Measurements from ENCODE around the gene PAQR3.

Gene PAQR3

GRCh38 chr4:78902298-78902697 lies 36.9 kb downstream of the PAQR3 start:
- TF ChIP-seq CTCF (conservative IDR thresholded peaks at IDR 0.05; ENCODE audit: low read depth, low read length) = no peak
- Histone ChIP-seq H2AFZ (ENCODE audit: low read depth) (no peak overlapping the region), H3K27ac (no peak overlapping the region), H3K4me1 (ENCODE audit: low read depth, poor library complexity, severe bottlenecking) (no peaks in the 10 kb centered on the region), H3K9ac (no peak overlapping the region), H3K36me3 (ENCODE audit: insufficient read depth) (no peaks in the 10 kb centered on the region), H4K20me1 (ENCODE audit: insufficient read depth) (no peaks in the 10 kb centered on the region), H3K79me2 (ENCODE audit: insufficient read depth, low read depth) (no peaks in the 10 kb centered on the region), H3K4me3 (IDR thresholded peaks at IDR 0.05; ENCODE audit: insufficient read depth, low read depth, low read length) (no peak overlapping the region), H3K27me3 (ENCODE audit: insufficient read depth, low read depth) (no peaks in the 10 kb centered on the region), H3K4me2 (no peak overlapping the region)

GRCh38 chr4:78901882-78902281 lies 37.4 kb downstream of the PAQR3 start:
- TF ChIP-seq CTCF (conservative IDR thresholded peaks at IDR 0.05; ENCODE audit: low read depth, low read length) = no peak
- no peaks in the 10 kb centered on the region for H4K20me1 ChIP-seq (ENCODE audit: insufficient read depth)
- no peak overlapping the region for H3K9ac ChIP-seq
- no peaks in the 10 kb centered on the region for H3K79me2 ChIP-seq (ENCODE audit: insufficient read depth, low read depth)
- H3K4me1 ChIP-seq (ENCODE audit: low read depth, poor library complexity, severe bottlenecking) = no peaks in the 10 kb centered on the region
- no peak overlapping the region for H3K4me3 ChIP-seq (IDR thresholded peaks at IDR 0.05; ENCODE audit: insufficient read depth, low read depth, low read length)
- H2AFZ ChIP-seq (ENCODE audit: low read depth) = no peak overlapping the region
- H3K27ac ChIP-seq = no peak overlapping the region
- H3K27me3 ChIP-seq (ENCODE audit: insufficient read depth, low read depth) = no peaks in the 10 kb centered on the region
- no peaks in the 10 kb centered on the region for H3K36me3 ChIP-seq (ENCODE audit: insufficient read depth)
- H3K4me2 ChIP-seq = no peak overlapping the region

GRCh38 chr4:78899302-78899701 lies 39.9 kb downstream of the PAQR3 start:
- H3K4me1 ChIP-seq (ENCODE audit: low read depth, poor library complexity, severe bottlenecking) = no peaks in the 10 kb centered on the region
- no peaks in the 10 kb centered on the region for H3K79me2 ChIP-seq (ENCODE audit: insufficient read depth, low read depth)
- H2AFZ ChIP-seq (ENCODE audit: low read depth) = no peak overlapping the region
- H3K27ac ChIP-seq = no peak overlapping the region
- H3K4me2 ChIP-seq = no peak overlapping the region
- no peak for TF ChIP-seq CTCF (conservative IDR thresholded peaks at IDR 0.05; ENCODE audit: low read depth, low read length)
- no peaks in the 10 kb centered on the region for H3K36me3 ChIP-seq (ENCODE audit: insufficient read depth)
- H3K4me3 ChIP-seq (IDR thresholded peaks at IDR 0.05; ENCODE audit: insufficient read depth, low read depth, low read length) = no peak overlapping the region
- H4K20me1 ChIP-seq (ENCODE audit: insufficient read depth) = no peaks in the 10 kb centered on the region
- H3K27me3 ChIP-seq (ENCODE audit: insufficient read depth, low read depth) = no peaks in the 10 kb centered on the region
- no peak overlapping the region for H3K9ac ChIP-seq

- no peaks in the 10 kb centered on the region for H4K20me1 ChIP-seq (ENCODE audit: insufficient read depth)
- no peak overlapping the region for H2AFZ ChIP-seq (ENCODE audit: low read depth)
- H3K4me3 ChIP-seq (IDR thresholded peaks at IDR 0.05; ENCODE audit: insufficient read depth, low read depth, low read length) = no peak overlapping the region
- no peaks in the 10 kb centered on the region for H3K27me3 ChIP-seq (ENCODE audit: insufficient read depth, low read depth)
- H3K36me3 ChIP-seq (ENCODE audit: insufficient read depth) = no peaks in the 10 kb centered on the region
- H3K27ac ChIP-seq = no peak overlapping the region
- no peak for TF ChIP-seq CTCF (conservative IDR thresholded peaks at IDR 0.05; ENCODE audit: low read depth, low read length)
- no peak overlapping the region for H3K4me2 ChIP-seq
- no peaks in the 10 kb centered on the region for H3K4me1 ChIP-seq (ENCODE audit: low read depth, poor library complexity, severe bottlenecking)
- no peaks in the 10 kb centered on the region for H3K79me2 ChIP-seq (ENCODE audit: insufficient read depth, low read depth)
- H3K9ac ChIP-seq = no peak overlapping the region
Measured at GRCh38 chr4:78889955-78890354, 49.3 kb downstream of the PAQR3 start.

GRCh38 chr4:78885598-78885997 lies 53.6 kb downstream of the PAQR3 start:
- TF ChIP-seq CTCF (conservative IDR thresholded peaks at IDR 0.05; ENCODE audit: low read depth, low read length) = no peak
- no peaks in the 10 kb centered on the region for H3K4me1 ChIP-seq (ENCODE audit: low read depth, poor library complexity, severe bottlenecking)
- no peaks in the 10 kb centered on the region for H3K27me3 ChIP-seq (ENCODE audit: insufficient read depth, low read depth)
- no peak overlapping the region for H3K9ac ChIP-seq
- no peaks in the 10 kb centered on the region for H3K36me3 ChIP-seq (ENCODE audit: insufficient read depth)
- H2AFZ ChIP-seq (ENCODE audit: low read depth) = no peak overlapping the region
- H3K4me2 ChIP-seq = no peak overlapping the region
- no peak overlapping the region for H3K27ac ChIP-seq
- no peaks in the 10 kb centered on the region for H3K79me2 ChIP-seq (ENCODE audit: insufficient read depth, low read depth)
- H3K4me3 ChIP-seq (IDR thresholded peaks at IDR 0.05; ENCODE audit: insufficient read depth, low read depth, low read length) = no peak overlapping the region
- H4K20me1 ChIP-seq (ENCODE audit: insufficient read depth) = no peaks in the 10 kb centered on the region

Data from KMS-11 (cell line).